Uterus (tissue), 4 donors: ENCODE data around the gene APOLD1. TPM values are rescaled to one million over a fixed set of nuclear protein-coding genes. Genes with fewer than 3 reads are reported as not detected.

Experiments
- DNase-seq, 2 donors: peaks; one replicate each; pipeline ENCODE4 v3.0.0-alpha.2; 2019 to 2020
- H3K27ac ChIP-seq, 2 donors: fragments of 200-600 bp; sonication (generic); 1 replicate in 1 of 2; 2 replicates in 1 of 2; pipeline ENCODE4 v1.5.1; 2016 to 2018
- H3K27me3 ChIP-seq, 2 donors: fragments of 200-600 bp; sonication (generic); one replicate each; pipeline ENCODE4 v1.5.1; 2018 to 2019; ENCODE audit warnings: control low read depth in 1 of 2
- H3K36me3 ChIP-seq, 2 donors: fragments of 200-600 bp; sonication (generic); one replicate each; pipeline ENCODE4 v1.5.1; 2019; ENCODE audit warnings: control low read depth in 1 of 2
- H3K4me1 ChIP-seq, 2 donors: fragments of 200-600 bp; sonication (generic); one replicate each; pipeline ENCODE4 v1.5.1; 2018 to 2019; ENCODE audit warnings: control low read depth in 1 of 2
- H3K4me3 ChIP-seq, 2 donors: fragments of 200-600 bp; sonication (generic); 1 replicate in 1 of 2; 2 replicates in 1 of 2; pipeline ENCODE4 v1.5.1; 2018 to 2019; ENCODE audit warnings: mild to moderate bottlenecking in 1 of 2
- H3K9me3 ChIP-seq, 2 donors: fragments of 200-600 bp; sonication (generic); one replicate each; pipeline ENCODE4 v1.5.1; 2019; ENCODE audit warnings: control low read depth in 1 of 2
- POLR2A ChIP-seq, 2 donors: fragments of 450-650 bp; IDR thresholded peaks; one replicate each; pipeline ENCODE4 v1.6.1; 2016; ENCODE audit warnings: antibody characterized with exemption in 2 of 2, mild to moderate bottlenecking in 1 of 2, moderate library complexity in 1 of 2
- intact Hi-C: fragments of 100-400 bp; cut with DNase I; formaldehyde crosslinking; loops from one replicate; pipeline ENCODE4 v1.15.1; 2023; ENCODE audit warnings: low total_unique reads
- total RNA-seq, 4 donors: library from RNA; depleted of rRNA in 3 of 4; stranded (reverse); fragments of >200 nt in 3 of 4; gene quantifications; one replicate each; pipeline versions ENCODE4 v1.1.0 to v1.2.4, GENCODE V29; 2014 to 2023
- TF ChIP-seq, protein P1 (sequence below), 4 experiments: fragments of 200-600 bp in 2 of 4; fragments of 450-650 bp in 2 of 4; sonication (generic) in 2 of 4; IDR thresholded peaks; one replicate each; pipeline ENCODE4 v1.5.1; 2016 to 2019; ENCODE audit warnings: antibody characterized with exemption in 4 of 4, mild to moderate bottlenecking in 2 of 4, moderate library complexity in 1 of 4
- donor health status: DM: yes; HTN: yes; CAD: no.

APOLD1 gene
- total RNA-seq, 4 donors from 2014 or later = 25.0 to 88.8 (median 57.9) TPM

DNA sequence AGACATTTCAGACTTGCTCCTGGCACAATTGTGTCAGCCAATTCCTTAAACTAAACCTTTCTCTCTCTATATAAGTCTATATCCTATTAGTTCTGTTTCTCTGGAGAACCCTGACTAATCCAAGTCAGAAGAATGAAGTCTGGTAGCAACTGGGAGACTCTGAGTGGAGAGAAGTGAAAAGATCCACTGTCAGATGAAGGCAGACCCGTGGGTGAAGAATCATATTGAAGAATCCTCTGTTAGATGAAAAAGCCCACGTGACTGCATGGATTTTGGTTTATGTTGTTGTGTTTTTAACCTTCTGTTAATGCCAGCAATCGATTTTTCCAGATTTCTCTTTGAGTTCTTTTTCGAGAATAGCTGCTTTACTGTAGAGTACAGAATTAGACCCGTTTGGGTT lies 29.5 kb upstream of the APOLD1 start:
- Histone ChIP-seq H3K4me3 (no peak overlapping the region), H3K36me3 (no peaks in the 10 kb centered on the region), H3K27me3 (no peaks in the 10 kb centered on the region), H3K4me1 (no peaks in the 10 kb centered on the region), H3K9me3 (no peaks in the 10 kb centered on the region), H3K27ac (no peak overlapping the region)
- no peak for TF ChIP-seq POLR2A (IDR thresholded peaks at IDR 0.05)
- TF ChIP-seq, protein P1, sequence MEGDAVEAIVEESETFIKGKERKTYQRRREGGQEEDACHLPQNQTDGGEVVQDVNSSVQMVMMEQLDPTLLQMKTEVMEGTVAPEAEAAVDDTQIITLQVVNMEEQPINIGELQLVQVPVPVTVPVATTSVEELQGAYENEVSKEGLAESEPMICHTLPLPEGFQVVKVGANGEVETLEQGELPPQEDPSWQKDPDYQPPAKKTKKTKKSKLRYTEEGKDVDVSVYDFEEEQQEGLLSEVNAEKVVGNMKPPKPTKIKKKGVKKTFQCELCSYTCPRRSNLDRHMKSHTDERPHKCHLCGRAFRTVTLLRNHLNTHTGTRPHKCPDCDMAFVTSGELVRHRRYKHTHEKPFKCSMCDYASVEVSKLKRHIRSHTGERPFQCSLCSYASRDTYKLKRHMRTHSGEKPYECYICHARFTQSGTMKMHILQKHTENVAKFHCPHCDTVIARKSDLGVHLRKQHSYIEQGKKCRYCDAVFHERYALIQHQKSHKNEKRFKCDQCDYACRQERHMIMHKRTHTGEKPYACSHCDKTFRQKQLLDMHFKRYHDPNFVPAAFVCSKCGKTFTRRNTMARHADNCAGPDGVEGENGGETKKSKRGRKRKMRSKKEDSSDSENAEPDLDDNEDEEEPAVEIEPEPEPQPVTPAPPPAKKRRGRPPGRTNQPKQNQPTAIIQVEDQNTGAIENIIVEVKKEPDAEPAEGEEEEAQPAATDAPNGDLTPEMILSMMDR (IDR thresholded peaks at IDR 0.05) = no peak
- intact Hi-C loops = no loop called here
- no peak for DNase-seq

DNA sequence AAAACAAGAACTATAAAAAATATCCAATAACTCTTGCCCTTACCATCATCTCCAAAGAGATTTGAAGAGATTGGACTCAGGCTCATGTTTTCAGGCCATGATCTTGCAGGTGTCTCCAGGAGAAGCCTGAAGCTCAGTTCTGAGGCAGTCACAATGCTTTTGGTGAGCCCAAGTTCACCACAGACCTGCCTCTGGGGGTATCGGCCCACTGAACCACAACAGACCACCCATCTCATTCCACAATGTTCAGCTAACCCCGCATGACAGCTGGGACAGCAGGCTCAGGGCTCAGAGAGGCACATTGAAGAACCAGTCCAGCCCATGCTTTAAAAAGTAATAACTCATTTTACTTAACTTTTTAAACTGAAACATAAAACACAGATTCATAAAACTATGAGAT lies 28.3 kb upstream of the APOLD1 start:
- DNase-seq = no peak
- intact Hi-C loops = no loop called here
- H3K27me3 ChIP-seq = no peaks in the 10 kb centered on the region
- H3K4me1 ChIP-seq = no peaks in the 10 kb centered on the region
- H3K9me3 ChIP-seq = no peaks in the 10 kb centered on the region
- no peaks in the 10 kb centered on the region for H3K36me3 ChIP-seq
- H3K4me3 ChIP-seq = no peak overlapping the region
- no peak overlapping the region for H3K27ac ChIP-seq
- TF ChIP-seq POLR2A (IDR thresholded peaks at IDR 0.05) = no peak
- TF ChIP-seq, protein P1 (IDR thresholded peaks at IDR 0.05) = no peak

DNA sequence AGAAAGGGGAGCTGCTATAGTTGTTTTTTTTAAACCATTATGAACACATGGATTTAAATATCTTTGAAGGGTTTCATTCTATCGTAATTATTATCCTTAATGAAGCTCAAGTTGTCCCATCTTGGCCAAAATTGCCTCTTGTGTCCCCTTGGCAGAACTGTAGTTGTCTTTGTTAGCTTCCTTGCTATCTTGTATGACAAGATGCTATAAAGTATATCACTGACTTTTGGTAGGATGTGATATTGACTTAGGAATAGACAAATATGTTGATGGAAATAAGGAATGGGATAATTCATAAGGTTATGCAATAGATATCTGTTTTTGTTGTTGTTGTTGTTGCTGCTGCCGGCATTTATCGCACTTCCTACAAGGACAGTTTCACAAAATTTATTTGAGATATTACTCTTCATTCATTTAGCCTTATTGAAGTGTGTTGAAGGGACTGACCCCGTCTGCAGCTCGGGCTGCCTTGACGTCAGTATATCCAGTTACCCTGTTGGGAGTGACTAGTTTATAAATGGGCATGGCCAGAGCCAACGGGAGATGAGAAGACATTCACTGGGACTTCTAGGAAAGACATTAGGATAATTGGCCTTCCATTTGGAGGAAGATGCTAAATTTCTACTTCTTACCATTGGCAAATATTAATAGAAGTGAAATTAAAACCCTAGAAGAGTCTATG lies 26.1 kb upstream of the APOLD1 start:
- intact Hi-C loops = no loop called here
- no peaks in the 10 kb centered on the region for H3K4me1 ChIP-seq

DNA sequence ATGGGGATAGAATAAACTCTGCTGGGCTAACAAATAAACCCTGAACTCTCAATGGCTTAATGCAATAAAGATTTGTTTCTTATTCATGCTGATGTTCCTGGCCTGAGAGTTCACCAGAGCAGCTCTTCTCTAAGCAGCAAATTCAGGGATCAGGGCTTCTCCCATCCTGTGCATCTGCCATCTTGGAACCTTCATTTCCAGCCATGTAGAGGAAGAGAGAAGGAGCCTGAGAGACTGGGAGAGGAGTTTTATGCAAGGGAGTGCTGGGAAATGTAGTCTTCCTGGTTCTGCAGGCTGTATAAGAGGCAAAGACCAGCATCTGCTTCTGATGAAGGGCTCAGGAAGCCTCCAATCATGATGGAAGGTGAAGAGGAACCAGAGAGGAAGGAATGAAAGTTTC lies 20.6 kb upstream of the APOLD1 start:
- no peaks in the 10 kb centered on the region for H3K36me3 ChIP-seq
- no peaks in the 10 kb centered on the region for H3K4me1 ChIP-seq
- no peak overlapping the region for H3K27ac ChIP-seq
- H3K9me3 ChIP-seq = no peaks in the 10 kb centered on the region
- no peak for DNase-seq
- intact Hi-C loops = no loop called here
- TF ChIP-seq POLR2A (IDR thresholded peaks at IDR 0.05) = no peak
- TF ChIP-seq, protein P1 (IDR thresholded peaks at IDR 0.05) = no peak
- no peaks in the 10 kb centered on the region for H3K27me3 ChIP-seq
- H3K4me3 ChIP-seq = no peak overlapping the region

More for the DNA sequence above, 26.1 kb upstream of the APOLD1 start:
- no peak for DNase-seq
- no peak overlapping the region for H3K27ac ChIP-seq
- H3K36me3 ChIP-seq = no peaks in the 10 kb centered on the region
- no peaks in the 10 kb centered on the region for H3K27me3 ChIP-seq
- no peak overlapping the region for H3K4me3 ChIP-seq
- H3K9me3 ChIP-seq = no peaks in the 10 kb centered on the region
- TF ChIP-seq, protein P1 (IDR thresholded peaks at IDR 0.05) = no peak
- no peak for TF ChIP-seq POLR2A (IDR thresholded peaks at IDR 0.05)

DNA sequence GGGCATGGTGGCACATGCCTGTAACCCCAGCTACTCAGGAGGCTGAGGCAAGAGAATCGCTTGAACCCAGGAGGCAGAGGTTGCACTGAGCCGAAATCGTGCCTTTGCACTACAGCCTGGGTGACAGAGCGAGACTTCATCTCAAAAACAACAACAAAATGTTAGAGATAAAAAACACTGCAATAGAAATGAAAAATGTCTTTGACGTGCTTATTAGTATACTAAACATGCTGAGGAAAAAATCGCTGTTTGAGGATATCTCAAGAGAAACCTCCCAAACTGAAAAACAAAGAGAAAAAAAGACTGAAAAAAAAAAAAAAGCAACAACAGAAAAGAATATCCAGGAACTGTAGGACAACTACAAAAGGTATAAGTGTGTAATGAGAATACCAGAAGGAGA lies 15.2 kb upstream of the APOLD1 start:
- no peak for DNase-seq
- no peak for TF ChIP-seq POLR2A (IDR thresholded peaks at IDR 0.05)
- TF ChIP-seq, protein P1 (IDR thresholded peaks at IDR 0.05) = no peak
- Histone ChIP-seq H3K4me1 (no peaks in the 10 kb centered on the region), H3K27me3 (no peaks in the 10 kb centered on the region), H3K4me3 (no peak overlapping the region), H3K9me3 (no peaks in the 10 kb centered on the region), H3K27ac (no peak overlapping the region), H3K36me3 (no peaks in the 10 kb centered on the region)
- intact Hi-C loops = no loop called here
